Activated T-helper 9 cell treated with anti-CD3 and anti-CD28 coated beads, Interleukin-2, amount 50 U/mL, for 16 hours (primary cell): Measurements from ENCODE around the gene IPO9.
"Not testable (repeated sequence)": the region's sequence is repeated elsewhere in the genome, so short reads cannot be mapped to it uniquely, and the experiment has no call there.

Source experiments
- DNase-seq: peaks from one replicate; pipeline ENCODE4 v3.0.0-alpha.2; 2020; ENCODE audit warnings: low read depth

IPO9 gene

GRCh38 chr1:201849372-201850052, 20.6 kb downstream of the IPO9 start:
- DNase-seq: no peak

- no peak for DNase-seq
Measured at GRCh38 chr1:201850053-201850397, 21.1 kb downstream of the IPO9 start.

- no peak for DNase-seq
Measured at GRCh38 chr1:201851949-201852348, 23.0 kb downstream of the IPO9 start.

GRCh38 chr1:201856722-201857121, 27.8 kb downstream of the IPO9 start:
- not testable (repeated sequence) for DNase-seq

GRCh38 chr1:201859424-201859823, 30.5 kb downstream of the IPO9 start:
- no peak for DNase-seq

GRCh38 chr1:201861448-201861847, 32.5 kb downstream of the IPO9 start:
- DNase-seq: no peak

- DNase-seq: no peak
Measured at GRCh38 chr1:201870397-201870796, 41.4 kb downstream of the IPO9 start.

- no peak for DNase-seq
Measured at GRCh38 chr1:201874672-201875071, 45.7 kb downstream of the IPO9 start.

GRCh38 chr1:201876148-201876818, 47.3 kb downstream of the IPO9 start:
- no peak for DNase-seq

- DNase-seq: no peak
Measured at GRCh38 chr1:201877877-201878401, 49.0 kb downstream of the IPO9 start.

- DNase-seq: no peak
Measured at GRCh38 chr1:201880928-201881571, 52.1 kb downstream of the IPO9 start.

GRCh38 chr1:201881617-201882016, 52.7 kb downstream of the IPO9 start:
- no peak for DNase-seq

GRCh38 chr1:201882665-201883132, 53.7 kb downstream of the IPO9 start:
- no peak for DNase-seq

GRCh38 chr1:201883266-201883665, 54.3 kb downstream of the IPO9 start:
- no peak for DNase-seq

- no peak for DNase-seq
Measured at GRCh38 chr1:201883786-201884185, 54.8 kb downstream of the IPO9 start.

- no peak for DNase-seq
Measured at GRCh38 chr1:201884425-201884824, 55.5 kb downstream of the IPO9 start.

- DNase-seq: no peak
Measured at GRCh38 chr1:201885531-201886075, 56.6 kb downstream of the IPO9 start.

GRCh38 chr1:201886103-201886885, 57.3 kb downstream of the IPO9 start:
- DNase-seq: no peak

GRCh38 chr1:201887116-201887866, 58.3 kb downstream of the IPO9 start:
- no peak for DNase-seq

- no peak for DNase-seq
Measured at GRCh38 chr1:201888282-201889089, 59.5 kb downstream of the IPO9 start, which contains the start of gene SHISA4. Gene SHISA4, plus strand, starts transcription at chr1:201888898. Its CDS starts 97 bp downstream, at chr1:201888995.
